H1 (cell line): ENCODE measurements around the gene LOX. TPM values are rescaled to one million over a fixed set of nuclear protein-coding genes. Genes with fewer than 3 reads are reported as not detected.

ENCODE experiments used
- CHD1 ChIP-seq: IDR thresholded peaks from 2 replicates; pipeline ENCODE4 v1.6.1; 2012; ENCODE audit warnings: low read depth, low read length, improper control_type of control experiment
- HDAC2 ChIP-seq, 2 experiments: fragments of 300-600 bp in 1 of 2; sonication (generic) in 1 of 2; IDR thresholded peaks; 2 replicates each; pipeline ENCODE4 v1.6.1; 2011 to 2012; ENCODE audit warnings: low read depth in 2 of 2, low read length in 2 of 2, mild to moderate bottlenecking in 2 of 2, moderate library complexity in 2 of 2, borderline replicate concordance in 1 of 2, inconsistent platforms in 1 of 2
- SRF ChIP-seq: IDR thresholded peaks from 2 replicates; pipeline ENCODE4 v1.6.1; 2011; ENCODE audit warnings: mild to moderate bottlenecking, low read depth, low read length, moderate library complexity
- polyA plus RNA-seq, 7 experiments: library from polyadenylated mRNA; depleted of rRNA in 3 of 7; stranded (reverse) in 5 of 7; unstranded in 2 of 7; fragments of >200 nt in 5 of 7; fragments of 200-250 nt in 2 of 7; gene quantifications; 1 replicate in 5 of 7; 2 replicates in 1 of 7; 4 replicates in 1 of 7; pipeline versions ENCODE4 v1.2.1 to v1.2.3, GENCODE V29; 2011 to 2013; ENCODE audit warnings: missing spikeins in 2 of 7, mixed read lengths in 2 of 7
- total RNA-seq: library from RNA; stranded (reverse); fragmentation: NEBNext Ultra II Directional; extraction: Animal tissue kit (Norgen Biotek cat#: 25700); gene quantifications from 2 replicates; pipeline ENCODE4 v1.2.1, GENCODE V29; 2021
- TF ChIP-seq, protein P1 (sequence below): fragments of 300-600 bp; sonication (generic); IDR thresholded peaks from 2 replicates; pipeline ENCODE4 v1.7.1; 2012; ENCODE audit warnings: low read length, moderate library complexity, mild to moderate bottlenecking, inconsistent platforms; ENCODE audit not compliant: insufficient replicate concordance

LOX gene
- total and polyA plus RNA-seq, 2 of the 8 experiments (the other 6 are each of a cell fraction or from before 2014, with no cell fraction given) = 1.1 to 2.2 TPM

DNA sequence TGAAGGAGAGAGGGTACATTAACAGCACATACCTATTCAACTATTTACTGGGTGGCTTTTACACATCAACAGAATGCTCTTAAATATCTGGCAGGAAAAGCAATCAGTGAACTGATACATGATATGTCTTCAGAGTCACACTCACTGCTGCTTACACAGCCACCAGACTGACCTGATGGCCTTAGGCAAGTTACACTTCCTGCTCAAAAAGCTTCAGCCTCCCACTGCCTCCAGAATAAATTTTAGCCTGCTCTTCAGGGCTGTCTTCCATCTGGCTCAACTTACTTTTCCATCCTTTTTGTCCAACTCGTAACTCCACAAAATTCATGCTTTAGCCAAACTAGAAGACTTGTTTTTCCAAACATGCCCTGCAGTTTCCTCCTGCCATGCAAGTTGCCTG, 10.7 kb downstream of the LOX start (continued):
- TF ChIP-seq, protein P1, sequence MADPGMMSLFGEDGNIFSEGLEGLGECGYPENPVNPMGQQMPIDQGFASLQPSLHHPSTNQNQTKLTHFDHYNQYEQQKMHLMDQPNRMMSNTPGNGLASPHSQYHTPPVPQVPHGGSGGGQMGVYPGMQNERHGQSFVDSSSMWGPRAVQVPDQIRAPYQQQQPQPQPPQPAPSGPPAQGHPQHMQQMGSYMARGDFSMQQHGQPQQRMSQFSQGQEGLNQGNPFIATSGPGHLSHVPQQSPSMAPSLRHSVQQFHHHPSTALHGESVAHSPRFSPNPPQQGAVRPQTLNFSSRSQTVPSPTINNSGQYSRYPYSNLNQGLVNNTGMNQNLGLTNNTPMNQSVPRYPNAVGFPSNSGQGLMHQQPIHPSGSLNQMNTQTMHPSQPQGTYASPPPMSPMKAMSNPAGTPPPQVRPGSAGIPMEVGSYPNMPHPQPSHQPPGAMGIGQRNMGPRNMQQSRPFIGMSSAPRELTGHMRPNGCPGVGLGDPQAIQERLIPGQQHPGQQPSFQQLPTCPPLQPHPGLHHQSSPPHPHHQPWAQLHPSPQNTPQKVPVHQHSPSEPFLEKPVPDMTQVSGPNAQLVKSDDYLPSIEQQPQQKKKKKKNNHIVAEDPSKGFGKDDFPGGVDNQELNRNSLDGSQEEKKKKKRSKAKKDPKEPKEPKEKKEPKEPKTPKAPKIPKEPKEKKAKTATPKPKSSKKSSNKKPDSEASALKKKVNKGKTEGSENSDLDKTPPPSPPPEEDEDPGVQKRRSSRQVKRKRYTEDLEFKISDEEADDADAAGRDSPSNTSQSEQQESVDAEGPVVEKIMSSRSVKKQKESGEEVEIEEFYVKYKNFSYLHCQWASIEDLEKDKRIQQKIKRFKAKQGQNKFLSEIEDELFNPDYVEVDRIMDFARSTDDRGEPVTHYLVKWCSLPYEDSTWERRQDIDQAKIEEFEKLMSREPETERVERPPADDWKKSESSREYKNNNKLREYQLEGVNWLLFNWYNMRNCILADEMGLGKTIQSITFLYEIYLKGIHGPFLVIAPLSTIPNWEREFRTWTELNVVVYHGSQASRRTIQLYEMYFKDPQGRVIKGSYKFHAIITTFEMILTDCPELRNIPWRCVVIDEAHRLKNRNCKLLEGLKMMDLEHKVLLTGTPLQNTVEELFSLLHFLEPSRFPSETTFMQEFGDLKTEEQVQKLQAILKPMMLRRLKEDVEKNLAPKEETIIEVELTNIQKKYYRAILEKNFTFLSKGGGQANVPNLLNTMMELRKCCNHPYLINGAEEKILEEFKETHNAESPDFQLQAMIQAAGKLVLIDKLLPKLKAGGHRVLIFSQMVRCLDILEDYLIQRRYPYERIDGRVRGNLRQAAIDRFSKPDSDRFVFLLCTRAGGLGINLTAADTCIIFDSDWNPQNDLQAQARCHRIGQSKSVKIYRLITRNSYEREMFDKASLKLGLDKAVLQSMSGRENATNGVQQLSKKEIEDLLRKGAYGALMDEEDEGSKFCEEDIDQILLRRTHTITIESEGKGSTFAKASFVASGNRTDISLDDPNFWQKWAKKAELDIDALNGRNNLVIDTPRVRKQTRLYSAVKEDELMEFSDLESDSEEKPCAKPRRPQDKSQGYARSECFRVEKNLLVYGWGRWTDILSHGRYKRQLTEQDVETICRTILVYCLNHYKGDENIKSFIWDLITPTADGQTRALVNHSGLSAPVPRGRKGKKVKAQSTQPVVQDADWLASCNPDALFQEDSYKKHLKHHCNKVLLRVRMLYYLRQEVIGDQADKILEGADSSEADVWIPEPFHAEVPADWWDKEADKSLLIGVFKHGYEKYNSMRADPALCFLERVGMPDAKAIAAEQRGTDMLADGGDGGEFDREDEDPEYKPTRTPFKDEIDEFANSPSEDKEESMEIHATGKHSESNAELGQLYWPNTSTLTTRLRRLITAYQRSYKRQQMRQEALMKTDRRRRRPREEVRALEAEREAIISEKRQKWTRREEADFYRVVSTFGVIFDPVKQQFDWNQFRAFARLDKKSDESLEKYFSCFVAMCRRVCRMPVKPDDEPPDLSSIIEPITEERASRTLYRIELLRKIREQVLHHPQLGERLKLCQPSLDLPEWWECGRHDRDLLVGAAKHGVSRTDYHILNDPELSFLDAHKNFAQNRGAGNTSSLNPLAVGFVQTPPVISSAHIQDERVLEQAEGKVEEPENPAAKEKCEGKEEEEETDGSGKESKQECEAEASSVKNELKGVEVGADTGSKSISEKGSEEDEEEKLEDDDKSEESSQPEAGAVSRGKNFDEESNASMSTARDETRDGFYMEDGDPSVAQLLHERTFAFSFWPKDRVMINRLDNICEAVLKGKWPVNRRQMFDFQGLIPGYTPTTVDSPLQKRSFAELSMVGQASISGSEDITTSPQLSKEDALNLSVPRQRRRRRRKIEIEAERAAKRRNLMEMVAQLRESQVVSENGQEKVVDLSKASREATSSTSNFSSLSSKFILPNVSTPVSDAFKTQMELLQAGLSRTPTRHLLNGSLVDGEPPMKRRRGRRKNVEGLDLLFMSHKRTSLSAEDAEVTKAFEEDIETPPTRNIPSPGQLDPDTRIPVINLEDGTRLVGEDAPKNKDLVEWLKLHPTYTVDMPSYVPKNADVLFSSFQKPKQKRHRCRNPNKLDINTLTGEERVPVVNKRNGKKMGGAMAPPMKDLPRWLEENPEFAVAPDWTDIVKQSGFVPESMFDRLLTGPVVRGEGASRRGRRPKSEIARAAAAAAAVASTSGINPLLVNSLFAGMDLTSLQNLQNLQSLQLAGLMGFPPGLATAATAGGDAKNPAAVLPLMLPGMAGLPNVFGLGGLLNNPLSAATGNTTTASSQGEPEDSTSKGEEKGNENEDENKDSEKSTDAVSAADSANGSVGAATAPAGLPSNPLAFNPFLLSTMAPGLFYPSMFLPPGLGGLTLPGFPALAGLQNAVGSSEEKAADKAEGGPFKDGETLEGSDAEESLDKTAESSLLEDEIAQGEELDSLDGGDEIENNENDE = no peak
- TF ChIP-seq SRF = no peak
- no peak for TF ChIP-seq HDAC2 (IDR thresholded peaks at IDR 0.05; ENCODE audit: borderline replicate concordance in 1 of 2, low read depth in 2 of 2, low read length in 2 of 2)
- no peak for TF ChIP-seq CHD1
